Vagina (tissue), 2 donors: ENCODE data around the gene PDXDC1.
"Not testable (repeated sequence)": the region's sequence is repeated elsewhere in the genome, so short reads cannot be mapped to it uniquely, and the experiment has no call there.

ENCODE experiments used
- CTCF ChIP-seq, 3 experiments: fragments of 450-650 bp in 2 of 3; fragments of 200-600 bp in 1 of 3; sonication (generic) in 1 of 3; IDR thresholded peaks; one replicate each; pipeline ENCODE4 v1.5.1; 2017 to 2019; ENCODE audit warnings: antibody characterized with exemption in 3 of 3, mild to moderate bottlenecking in 2 of 3, moderate library complexity in 2 of 3
- POLR2A ChIP-seq, 2 donors: fragments of 450-650 bp; IDR thresholded peaks; one replicate each; pipeline ENCODE4 v1.6.1; 2017; ENCODE audit warnings: antibody characterized with exemption in 2 of 2, mild to moderate bottlenecking in 2 of 2, moderate library complexity in 2 of 2
- POLR2AphosphoS5 ChIP-seq, 2 donors: sonication (generic); formaldehyde crosslinking; IDR thresholded peaks; one replicate each; pipeline ENCODE4 v1.9.0; 2017; ENCODE audit warnings: antibody characterized with exemption in 2 of 2, mild to moderate bottlenecking in 2 of 2, low read depth in 1 of 2; ENCODE audit not compliant: insufficient read depth in 1 of 2

DNA sequence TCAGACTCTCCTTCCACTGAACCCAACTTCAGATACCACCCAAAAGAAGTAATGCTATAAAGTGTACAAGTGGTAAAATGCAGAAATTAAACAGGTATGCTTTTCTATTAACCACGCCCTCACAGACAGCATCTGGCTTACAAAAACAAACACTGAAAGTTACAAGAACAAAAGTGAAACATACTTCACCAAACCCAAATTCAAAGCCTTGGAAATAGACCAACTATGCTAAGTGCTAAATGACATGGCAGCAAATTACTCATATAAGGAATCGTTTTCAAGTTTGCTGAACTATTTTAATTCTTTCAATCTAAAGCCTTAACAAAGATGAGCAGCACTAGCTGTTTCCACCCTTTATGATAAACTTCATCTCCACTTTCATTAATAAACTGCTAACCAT, 101.3 kb downstream of the PDXDC1 start:
- TF ChIP-seq CTCF (IDR thresholded peaks at IDR 0.05); POLR2AphosphoS5 (IDR thresholded peaks at IDR 0.05; ENCODE audit: insufficient read depth in 1 of 2, low read depth in 1 of 2); POLR2A (IDR thresholded peaks at IDR 0.05): not testable (repeated sequence)
